HG03175 (cell line): ENCODE measurements around the gene CBX5.
"Not testable (repeated sequence)": the region's sequence is repeated elsewhere in the genome, so short reads cannot be mapped to it uniquely, and the experiment has no call there.

Experiments used
- ATAC-seq: cut with Tn5 transposase; IDR thresholded peaks from one replicate; pipeline ENCODE4 v1.9.1; 2021; ENCODE audit warnings: mild to moderate bottlenecking, moderate library complexity; ENCODE audit not compliant: unreplicated experiment

Gene CBX5

DNA sequence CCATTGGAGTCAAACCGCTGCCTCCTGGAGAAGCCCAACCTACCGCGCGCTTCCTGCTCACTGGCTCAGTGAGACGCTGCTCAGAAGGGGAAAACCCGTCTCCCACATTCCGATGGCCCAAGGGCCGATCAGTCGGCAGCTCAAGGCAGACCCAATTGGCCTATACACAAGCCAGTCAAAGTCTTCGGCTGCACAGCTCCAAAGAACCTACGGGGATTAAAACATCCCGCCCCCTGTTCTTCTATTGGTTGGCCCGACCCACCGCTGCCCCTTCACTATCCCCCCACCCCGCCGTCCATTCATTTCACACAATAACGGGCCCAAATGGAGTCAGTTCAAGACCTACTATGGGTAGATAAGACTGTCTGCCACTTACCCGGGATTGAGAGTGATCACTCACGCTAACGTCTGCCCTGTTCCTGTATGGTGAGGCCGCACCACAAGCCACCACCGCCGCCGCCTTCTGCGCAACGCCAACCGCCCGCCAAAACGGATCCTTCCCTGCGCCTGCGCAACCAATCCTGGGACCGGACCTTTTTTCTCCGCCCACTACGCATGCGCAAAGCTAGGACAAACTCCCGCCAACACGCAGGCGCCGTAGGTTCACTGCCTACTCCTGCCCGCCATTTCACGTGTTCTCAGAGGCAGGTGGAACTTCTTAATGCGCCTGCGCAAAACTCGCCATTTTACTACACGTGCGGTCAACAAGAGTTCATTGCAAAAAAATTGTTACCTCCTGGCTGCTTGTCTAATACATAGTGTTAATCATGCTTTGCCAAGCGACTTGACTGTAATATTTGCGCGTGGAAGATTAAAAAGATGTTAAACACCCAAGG is at the start of gene CBX5:
Gene CBX5 (minus strand): TSS at position 491 of the 836 bp plus-strand sequence. CDS start 22,472 bp downstream, outside the sequence.
- peak; percentile 74 for ATAC-seq

DNA sequence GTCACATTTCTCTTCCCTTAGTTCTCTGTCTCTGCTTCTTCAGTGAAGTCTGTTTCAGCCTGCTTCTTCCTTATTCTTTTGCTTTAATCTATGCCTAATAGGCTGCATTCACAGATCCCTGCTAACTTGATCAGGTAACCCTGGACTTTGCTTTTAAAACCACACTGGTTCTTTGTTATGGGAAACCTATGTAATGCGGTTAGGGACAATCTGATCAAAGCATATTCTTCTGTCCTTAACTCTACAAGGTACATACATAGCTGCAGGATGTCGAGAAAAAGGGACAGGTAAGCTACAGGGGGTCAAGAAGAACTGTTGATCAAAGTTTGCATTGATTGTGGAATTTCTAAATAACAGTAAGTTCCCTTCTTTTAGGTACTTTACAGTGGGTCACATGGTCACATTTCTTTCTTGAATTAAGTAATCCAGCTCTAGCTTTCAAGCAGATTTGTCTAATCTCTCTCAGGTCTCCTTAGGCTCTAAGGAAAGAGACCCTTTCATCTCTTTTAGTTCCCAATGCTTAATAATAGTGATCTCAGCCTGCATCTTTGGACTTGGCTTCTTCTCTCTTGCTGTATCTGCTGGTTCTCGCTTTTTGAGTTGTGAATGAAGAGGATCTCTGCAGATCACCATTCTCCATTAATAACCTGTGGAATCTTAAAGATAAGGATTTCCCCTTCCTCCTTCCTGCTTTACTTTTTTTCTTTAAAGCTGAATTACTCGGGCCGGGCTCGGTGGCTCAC is 48.8 kb upstream of the CBX5 start:
- no peak for ATAC-seq

DNA sequence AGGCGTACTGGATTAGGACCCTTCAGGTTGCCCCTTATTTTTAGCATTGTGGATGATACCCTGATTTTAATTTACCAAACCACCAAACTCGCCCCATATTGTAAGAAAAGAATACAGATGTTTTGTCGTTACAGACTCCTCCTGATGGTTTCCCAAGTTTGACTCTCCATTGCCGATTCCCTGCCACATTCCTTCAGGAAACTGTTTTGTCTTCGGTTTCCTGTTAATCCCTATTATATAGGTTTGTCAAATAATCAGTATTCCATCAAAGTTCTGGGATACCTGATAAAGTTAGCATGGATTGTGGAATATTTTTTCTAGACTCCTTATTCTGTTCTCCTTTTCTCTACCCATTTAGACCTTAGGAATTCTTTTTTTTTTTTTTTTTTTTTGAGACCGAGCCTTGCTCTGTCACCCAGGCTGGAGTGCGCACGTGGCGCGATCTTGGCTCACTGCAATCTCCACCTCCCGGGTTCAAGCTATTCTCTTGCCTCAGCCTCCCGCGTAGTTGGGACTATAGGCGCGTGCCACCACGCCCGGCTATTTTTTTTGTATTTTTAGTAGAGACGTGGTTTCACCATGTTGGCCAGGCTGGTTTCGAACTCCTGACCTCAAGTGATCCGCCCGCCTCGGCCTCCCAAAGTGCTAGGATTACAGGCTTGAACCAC is 45.7 kb upstream of the CBX5 start:
- ATAC-seq, result not testable (repeated sequence)

DNA sequence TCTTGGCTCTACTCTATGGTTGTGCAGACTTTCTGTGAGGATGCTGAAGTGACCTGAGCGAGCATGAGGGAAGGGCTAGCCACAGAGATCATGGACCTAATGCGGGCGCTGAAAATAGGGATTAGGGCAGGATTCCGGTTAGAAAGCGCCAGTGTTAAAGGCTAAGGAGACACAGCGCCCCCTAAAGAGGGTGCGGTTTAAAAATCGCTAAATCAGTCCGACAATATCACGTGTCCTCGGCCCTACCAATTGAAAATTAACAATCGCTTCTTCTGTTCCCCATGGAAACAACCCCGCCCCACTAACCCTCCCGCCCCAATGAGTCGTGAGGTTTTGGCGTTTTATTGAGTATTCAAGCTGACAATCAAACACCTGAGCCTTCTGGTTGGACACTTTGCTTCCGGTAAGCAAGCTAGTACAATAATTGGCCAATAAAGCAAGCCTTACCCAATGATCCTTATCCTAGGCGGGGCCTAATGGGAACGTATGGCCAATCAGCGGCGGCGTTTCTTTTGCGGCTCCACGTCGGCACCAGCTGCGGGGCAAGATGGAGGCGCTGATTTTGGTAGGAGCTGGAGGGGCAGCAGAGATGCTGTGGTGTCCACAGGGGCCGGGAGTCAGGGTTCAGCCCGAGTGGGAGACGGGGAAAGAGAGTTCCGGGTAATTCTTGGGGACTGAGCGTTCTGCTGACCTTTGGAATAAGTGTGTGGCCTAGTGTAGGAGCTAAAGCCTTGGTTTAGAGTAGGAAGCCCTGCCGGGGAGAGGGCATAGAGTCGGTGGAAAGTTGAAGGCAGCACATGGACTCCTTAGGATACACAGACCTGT is 44.9 kb upstream of the CBX5 start, which contains the start of gene COPZ1:
Gene COPZ1 (plus strand): TSS at position 515 of the 825 bp plus-strand sequence. CDS start 33 bp downstream, at position 548.
- ATAC-seq, result peak; percentile 98

DNA sequence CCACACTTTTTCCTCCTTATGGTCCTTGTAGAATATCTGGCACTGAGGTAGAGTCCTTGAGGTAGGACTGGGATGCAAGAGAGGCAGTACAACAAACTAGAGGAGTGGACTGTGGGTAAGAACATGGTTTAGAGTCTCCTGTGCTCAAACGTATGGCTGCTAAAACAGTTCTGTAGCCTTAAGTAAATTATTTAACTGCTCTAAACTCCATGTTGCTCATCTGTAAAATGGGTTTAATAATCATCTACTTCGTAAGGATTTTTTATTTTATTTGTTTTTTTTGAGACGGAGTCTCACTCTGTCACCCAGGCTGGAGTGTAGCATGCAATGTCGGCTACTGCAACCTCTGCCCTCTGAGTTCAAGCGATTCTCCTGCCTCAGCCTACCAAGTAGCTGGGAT is 41.4 kb upstream of the CBX5 start:
- no peak for ATAC-seq

DNA sequence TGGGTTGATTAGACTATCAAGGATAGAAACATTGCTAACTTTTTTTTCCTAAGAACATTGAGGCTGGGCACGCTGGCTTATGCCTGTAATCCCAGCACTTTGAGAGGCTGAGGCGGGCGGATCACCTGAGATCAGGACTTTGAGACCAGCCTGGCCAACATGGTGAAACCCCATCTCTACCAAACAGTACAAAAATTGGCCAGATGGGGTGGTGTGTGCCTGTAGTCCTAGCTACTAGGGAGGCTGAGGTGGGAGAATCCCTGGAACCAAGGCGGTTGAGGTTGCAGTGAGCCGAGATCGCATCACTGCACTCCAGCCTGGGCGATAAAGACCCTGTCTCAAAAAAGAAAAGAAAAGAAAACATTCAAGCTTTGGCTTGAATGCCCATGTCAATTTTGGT is 32.4 kb upstream of the CBX5 start:
- not testable (repeated sequence) for ATAC-seq

DNA sequence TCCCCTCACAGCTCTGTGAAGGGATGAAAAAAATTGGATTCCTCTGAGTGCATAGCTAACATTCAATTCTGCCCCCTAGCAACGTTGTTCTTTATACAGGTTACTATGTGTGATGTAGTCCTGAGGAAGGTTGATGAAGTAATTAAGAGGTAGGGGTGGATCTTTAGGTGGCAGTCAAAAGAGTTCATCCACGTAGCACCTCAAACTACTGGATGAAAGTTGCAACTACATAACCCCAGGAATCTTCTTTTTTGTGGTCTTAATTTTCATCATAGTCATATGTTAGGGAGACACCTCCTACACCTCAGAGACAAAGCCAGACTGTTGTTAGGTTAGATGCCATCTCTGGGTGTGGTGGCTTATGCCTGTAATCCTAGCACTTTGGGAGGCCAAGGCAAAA is 31.1 kb upstream of the CBX5 start:
- no peak for ATAC-seq

DNA sequence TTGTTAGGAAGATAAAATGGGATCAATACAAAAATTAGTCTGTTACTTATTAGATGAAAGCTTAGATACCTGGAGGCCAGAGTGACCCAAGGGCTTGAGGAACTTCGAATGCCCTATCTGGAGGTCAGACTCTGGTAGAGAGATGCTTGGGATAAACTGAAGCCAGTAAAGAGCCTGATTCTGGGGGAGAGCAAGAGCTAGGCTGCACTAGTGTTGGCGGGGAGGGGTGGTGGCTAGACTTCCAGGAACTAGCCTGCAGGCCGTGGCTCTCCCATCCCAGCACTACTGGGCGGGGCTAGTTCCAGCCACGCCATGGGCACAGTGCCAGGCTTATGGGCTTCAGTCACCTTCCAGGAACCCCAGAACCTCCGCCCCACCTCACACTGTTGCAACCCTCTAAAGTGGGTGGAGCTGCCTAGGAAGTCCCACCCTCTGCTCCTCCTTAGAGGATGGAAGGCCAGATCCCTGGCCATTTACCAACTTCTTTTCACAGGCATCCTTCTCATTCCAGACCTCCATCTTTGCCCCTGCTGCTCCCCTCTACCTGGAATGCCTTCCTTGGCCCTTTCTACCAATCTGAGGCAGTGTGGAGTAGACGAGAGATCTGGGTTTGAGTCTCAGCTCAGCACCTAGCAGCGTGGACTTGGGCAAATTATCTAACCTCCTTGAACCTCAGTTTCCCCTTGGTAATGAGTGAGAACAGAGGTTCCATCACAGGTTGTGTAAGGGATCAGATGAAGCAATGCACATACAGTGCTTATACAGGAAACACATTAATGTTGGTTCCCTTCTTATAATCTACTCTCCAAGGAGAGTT is 27.2 kb upstream of the CBX5 start:
- ATAC-seq, result no peak

DNA sequence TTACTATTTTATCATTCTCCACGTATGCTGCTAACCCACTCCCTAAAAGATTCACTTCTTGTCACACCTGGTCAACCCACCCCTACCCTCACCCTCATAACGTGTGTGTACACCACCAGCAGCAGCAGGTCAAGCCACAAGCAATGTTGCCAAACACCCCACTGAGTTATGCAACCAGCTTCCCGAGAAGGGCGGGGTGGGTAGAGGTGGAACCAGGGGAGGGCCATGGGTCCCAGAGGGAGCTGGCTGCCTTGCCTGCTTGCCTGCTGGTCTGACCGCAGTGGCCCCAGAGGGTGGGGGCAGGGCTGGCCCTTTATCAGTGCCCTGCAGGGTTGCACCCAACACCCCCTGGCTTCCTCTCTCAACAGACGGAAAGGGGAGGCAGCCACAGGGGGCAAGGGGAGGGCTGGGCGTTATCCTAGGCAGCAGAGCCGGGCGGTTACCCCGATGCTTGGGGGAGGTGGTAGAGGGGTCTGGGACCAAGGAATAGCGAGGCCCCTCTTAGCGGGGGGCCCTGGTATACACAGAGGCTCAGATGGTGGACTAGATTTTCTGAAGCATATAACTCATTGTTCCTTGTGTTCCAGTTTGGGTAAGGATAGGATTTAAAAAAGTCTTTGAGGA is 24.4 kb upstream of the CBX5 start:
- no peak for ATAC-seq

DNA sequence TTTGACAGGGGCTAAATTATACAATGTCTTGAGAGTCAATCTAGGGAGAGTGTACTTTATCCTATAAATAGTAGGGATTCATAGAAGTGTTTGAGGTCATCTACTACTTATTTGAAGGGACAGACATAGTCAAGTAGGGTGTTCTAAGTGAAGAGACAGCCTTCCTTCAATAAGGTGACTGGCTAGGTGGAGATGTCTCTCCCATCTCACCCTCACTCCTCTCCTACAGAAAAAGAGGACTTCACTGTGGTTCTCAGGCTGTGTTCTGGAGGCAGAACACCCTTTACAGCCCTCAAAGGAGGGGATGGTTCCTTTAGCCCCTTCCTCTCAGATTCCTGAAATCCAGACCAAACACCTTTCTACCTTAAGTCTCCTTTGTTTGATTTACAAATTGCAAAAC is 23.7 kb upstream of the CBX5 start:
- ATAC-seq, result no peak

DNA sequence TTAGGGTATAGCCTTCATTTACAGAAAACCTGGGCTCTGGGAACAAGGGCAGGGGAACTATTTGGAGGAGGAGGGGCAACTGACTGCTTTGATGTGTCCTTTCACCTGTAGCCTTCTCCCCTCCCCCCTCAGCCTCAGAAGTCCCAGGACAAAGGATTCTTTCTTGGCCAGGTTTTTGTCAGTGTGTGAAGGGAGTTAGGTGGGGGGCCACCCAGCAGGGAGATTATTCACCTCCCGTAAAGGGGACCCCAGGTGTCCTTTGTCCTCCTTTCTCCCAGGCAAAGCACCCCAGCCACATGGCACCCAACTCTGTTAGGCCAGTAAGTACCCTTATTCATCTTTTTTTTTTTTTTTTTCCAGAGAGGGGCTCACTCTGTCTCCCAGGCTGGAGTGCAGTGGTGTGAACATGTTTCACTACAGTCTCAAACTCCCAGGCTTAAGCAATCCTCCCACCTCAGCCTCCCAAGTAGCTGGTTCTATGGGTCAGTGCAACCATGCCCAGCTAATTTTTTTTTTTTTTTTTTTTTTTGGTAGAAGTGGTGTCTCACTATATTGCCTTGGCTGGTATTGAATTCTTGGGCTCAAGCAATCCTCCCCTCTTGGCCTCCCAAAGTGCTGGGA is 21.6 kb upstream of the CBX5 start:
- no peak for ATAC-seq

DNA sequence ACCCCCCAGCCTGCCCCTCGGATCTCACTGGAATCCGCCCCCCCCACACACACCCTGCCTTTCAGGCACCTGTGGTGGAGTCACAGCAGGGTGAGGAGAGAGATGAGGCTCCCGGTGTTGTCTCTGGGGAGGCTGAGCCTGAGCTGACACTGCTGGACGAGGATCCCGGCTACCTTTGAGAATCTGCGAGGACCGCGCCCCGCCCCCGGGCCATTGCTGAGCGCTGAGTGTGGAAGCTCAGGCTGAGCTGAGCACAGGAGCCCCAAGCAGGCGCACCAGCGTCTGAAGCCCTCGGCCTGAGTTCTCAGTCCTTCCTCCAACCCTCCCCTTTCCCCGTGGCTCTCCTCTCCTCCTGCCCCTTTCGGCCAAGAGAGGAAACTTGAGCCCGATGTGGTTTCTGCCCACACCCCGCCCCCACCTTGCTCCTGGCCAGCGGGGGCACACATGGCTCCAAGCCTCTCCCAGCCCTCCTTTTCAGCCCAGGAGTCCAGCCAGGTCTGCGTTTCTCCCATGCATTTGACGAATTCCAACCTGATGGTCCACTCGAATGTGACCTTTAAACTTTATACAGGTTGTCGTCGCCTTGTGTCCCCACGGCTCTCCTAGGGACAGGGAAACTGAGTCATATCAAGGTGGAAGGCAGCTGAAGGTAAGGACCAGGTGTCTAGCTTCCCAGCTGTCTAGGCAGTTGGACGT is 21.0 kb upstream of the CBX5 start, which contains the start of gene NFE2:
Gene NFE2 (minus strand): TSS at position 284 of the 696 bp plus-strand sequence. CDS start 5,767 bp downstream, outside the sequence.
- no peak for ATAC-seq

DNA sequence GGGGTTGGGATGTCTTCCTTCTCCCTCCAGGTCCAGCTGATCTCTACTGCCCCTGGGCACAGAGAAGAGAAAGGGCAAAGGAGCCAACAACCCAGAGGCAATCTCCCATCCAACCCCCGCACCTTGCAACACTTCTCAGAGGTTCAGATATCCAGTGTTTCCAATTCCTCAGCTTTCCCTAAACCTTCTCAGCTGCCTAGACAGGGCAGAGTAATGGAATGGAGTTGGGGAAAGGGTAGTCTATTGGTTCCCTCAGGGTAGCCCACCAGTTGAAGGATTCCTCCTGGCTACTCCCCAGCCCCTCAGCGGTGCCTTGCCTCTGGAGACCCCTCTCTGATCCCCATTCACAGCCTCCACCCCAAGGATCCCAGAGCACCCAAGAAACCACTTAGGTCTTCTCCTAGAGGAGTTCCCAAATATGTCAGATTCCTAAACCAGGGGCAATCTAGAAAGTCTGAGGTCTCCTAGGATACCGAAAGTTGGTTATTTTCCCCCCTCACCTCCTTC is 20.4 kb upstream of the CBX5 start:
- no peak for ATAC-seq

DNA sequence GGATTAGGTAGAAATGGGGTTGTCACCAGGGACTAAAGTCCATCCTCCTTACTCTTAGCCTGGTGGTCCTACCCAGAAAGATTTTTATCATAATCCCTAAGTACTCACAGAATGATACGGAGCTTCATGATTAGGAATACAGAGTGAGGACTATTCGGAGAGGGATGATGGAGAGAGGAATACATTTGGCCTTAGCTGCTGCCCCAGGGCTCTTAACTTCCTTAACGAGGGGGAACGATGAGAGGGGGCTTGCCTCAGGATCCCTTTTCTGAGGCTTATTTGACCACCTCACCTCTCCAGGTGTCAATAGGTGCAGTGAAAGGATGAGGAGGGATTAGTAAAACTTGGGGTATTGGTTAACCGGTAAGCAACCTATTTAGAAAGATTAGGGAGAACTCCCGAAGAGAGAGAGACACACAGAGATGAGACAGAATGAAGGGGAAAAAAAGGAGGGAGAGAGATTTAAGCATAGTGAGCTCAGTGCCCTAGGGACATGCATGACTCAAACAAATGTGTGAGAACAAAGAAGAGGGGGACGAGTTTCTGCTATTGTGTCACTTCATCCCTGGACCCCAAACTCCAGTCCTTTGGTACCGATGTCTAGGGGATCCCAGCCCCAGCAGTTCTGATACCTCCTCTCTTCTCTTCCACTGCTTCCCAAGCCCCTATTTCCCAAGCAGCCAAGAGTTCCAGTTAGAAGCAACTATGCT is 19.7 kb upstream of the CBX5 start:
- ATAC-seq, result no peak

DNA sequence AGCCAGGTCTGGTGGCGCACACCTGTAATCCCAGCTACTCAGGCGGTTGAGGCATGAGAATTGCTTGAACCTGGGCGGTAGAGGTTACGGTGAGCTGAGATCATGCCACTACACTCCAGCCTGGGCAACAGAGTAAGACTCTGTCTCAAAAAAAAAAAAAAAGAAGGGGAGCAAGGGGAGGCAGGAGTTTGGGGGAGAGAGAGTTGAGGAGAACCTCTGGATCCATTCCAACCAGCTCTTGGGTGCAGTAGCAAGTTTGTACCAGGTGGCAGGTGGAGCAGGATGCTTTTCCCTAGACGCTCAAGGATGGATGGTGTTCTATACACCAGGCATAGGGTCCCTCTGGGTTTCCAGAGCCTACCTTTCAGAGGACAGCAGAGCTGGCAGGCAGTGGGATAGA is 19.0 kb upstream of the CBX5 start:
- ATAC-seq, result no peak

DNA sequence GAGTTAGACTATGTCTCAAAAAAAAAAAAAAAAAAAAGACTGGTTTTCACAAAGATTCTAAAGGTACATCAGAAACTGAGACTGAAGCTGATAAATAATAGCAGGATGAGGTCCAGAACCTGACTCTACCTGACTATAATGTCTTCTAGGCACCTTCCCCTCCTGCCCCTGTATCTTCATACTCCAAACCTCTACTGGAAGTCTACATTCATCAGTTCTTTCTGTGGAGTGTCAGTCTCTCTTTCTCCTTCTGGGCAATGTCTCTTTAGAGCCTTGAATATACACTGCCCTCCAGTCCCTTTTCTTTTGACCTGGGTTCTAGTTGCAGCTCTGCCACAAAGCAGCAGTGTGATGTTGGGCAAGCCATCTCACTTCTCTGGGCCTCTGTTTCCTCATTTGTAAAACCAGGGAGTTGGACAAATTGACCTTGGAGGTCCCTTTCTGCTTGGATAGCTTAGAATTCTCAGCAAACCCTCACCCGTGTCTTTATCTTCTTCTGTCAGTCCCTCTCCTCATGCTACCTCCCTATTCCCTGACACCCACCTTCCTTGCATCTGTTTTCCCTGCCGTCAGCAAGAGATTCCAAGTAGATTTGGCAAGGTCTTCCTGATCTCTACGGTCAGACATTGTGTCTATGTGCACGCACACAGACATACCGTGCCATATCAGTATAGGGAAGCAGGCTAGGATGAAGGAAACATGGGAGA is 16.6 kb upstream of the CBX5 start:
- no peak for ATAC-seq
